HG03064 (cell line): ENCODE measurements around the gene UBALD2.
A peak's percentile ranks its signal among the peaks of the same experiment; 100 is the strongest.
"Not testable (repeated sequence)": the region's sequence is repeated elsewhere in the genome, so short reads cannot be mapped to it uniquely, and the experiment has no call there.

Experiments used
- ATAC-seq: cut with Tn5 transposase; IDR thresholded peaks from one replicate; pipeline ENCODE4 v1.9.1; 2021; ENCODE audit warnings: low read depth; ENCODE audit not compliant: unreplicated experiment

UBALD2 gene

GRCh38 chr17:76243826-76244679 lies 21.1 kb upstream of the UBALD2 start:
- ATAC-seq, result no peak

- not testable (repeated sequence) for ATAC-seq
Measured at GRCh38 chr17:76244721-76245120, 20.4 kb upstream of the UBALD2 start.

GRCh38 chr17:76246080-76247066 lies 18.8 kb upstream of the UBALD2 start:
- ATAC-seq, result peak; percentile 85

GRCh38 chr17:76247304-76247703 lies 17.8 kb upstream of the UBALD2 start:
- no peak for ATAC-seq

- no peak for ATAC-seq
Measured at GRCh38 chr17:76248013-76248782, 16.9 kb upstream of the UBALD2 start.

GRCh38 chr17:76250141-76250540 lies 15.0 kb upstream of the UBALD2 start:
- ATAC-seq, result no peak

GRCh38 chr17:76251478-76252039 lies 13.6 kb upstream of the UBALD2 start:
- ATAC-seq, result no peak

GRCh38 chr17:76252040-76252954 lies 12.9 kb upstream of the UBALD2 start:
- no peak for ATAC-seq

- not testable (repeated sequence) for ATAC-seq
Measured at GRCh38 chr17:76252967-76253766, 12.0 kb upstream of the UBALD2 start.

- ATAC-seq, result no peak
Measured at GRCh38 chr17:76253841-76254240, 11.3 kb upstream of the UBALD2 start.

GRCh38 chr17:76254275-76254674 lies 10.9 kb upstream of the UBALD2 start:
- ATAC-seq, result no peak

GRCh38 chr17:76255801-76256429 lies 9.2 kb upstream of the UBALD2 start:
- ATAC-seq, result no peak

- not testable (repeated sequence) for ATAC-seq
Measured at GRCh38 chr17:76256430-76257050, 8.6 kb upstream of the UBALD2 start.

- ATAC-seq, result no peak
Measured at GRCh38 chr17:76260220-76260619, 4.9 kb upstream of the UBALD2 start.

GRCh38 chr17:76260669-76261068 lies 4.5 kb upstream of the UBALD2 start:
- no peak for ATAC-seq

GRCh38 chr17:76261421-76262215 lies 3.5 kb upstream of the UBALD2 start:
- ATAC-seq, result no peak
